Osteocyte (in vitro differentiated cells): ENCODE data around the gene INSIG2. TPM values are rescaled to one million over a fixed set of nuclear protein-coding genes. Genes with fewer than 3 reads are reported as not detected.

Experiments used
- DNase-seq: peaks from one replicate; pipeline ENCODE4 v3.0.0; 2021; ENCODE audit warnings: mixed read lengths; ENCODE audit not compliant: unreplicated experiment; ENCODE audit errors: extremely low spot score
- H3K27ac Mint-ChIP-seq: one replicate; pipeline ENCODE4 v1.8.0; 2021; ENCODE audit warnings: mild to moderate bottlenecking, mixed read lengths; ENCODE audit not compliant: unreplicated experiment
- H3K27me3 Mint-ChIP-seq: one replicate; pipeline ENCODE4 v1.8.0; 2021; ENCODE audit warnings: mixed read lengths; ENCODE audit not compliant: unreplicated experiment
- H3K36me3 Mint-ChIP-seq: one replicate; pipeline ENCODE4 v1.8.0; 2021; ENCODE audit warnings: mixed read lengths; ENCODE audit not compliant: unreplicated experiment
- H3K4me1 Mint-ChIP-seq: one replicate; pipeline ENCODE4 v1.8.0; 2021; ENCODE audit warnings: mixed read lengths; ENCODE audit not compliant: unreplicated experiment
- H3K4me3 Mint-ChIP-seq: one replicate; pipeline ENCODE4 v1.8.0; 2021; ENCODE audit warnings: mild to moderate bottlenecking, moderate library complexity, mixed read lengths; ENCODE audit not compliant: unreplicated experiment
- H3K9me3 Mint-ChIP-seq: one replicate; pipeline ENCODE4 v1.8.0; 2021; ENCODE audit warnings: mixed read lengths; ENCODE audit not compliant: unreplicated experiment
- CTCF ChIP-seq: fragments of 200-600 bp; sonication (generic); IDR thresholded peaks from 2 replicates; pipeline ENCODE4 v1.5.0; 2021; ENCODE audit warnings: antibody characterized with exemption, mild to moderate bottlenecking, moderate library complexity
- total RNA-seq: library from RNA; stranded (reverse); gene quantifications from 2 replicates; pipeline ENCODE4 v1.2.1, GENCODE V29; 2021

INSIG2 gene
- total RNA-seq, 1 donor from 2014 or later = 16.7 TPM

- H3K4me1 Mint-ChIP-seq = no peaks in the 10 kb centered on the region
- no peaks in the 10 kb centered on the region for H3K9me3 Mint-ChIP-seq
- no peak for DNase-seq
- no peak for TF ChIP-seq CTCF
- H3K4me3 Mint-ChIP-seq = no peak overlapping the region
- no peak overlapping the region for H3K27ac Mint-ChIP-seq
- H3K36me3 Mint-ChIP-seq = no peaks in the 10 kb centered on the region
- peaks cover 15% of the 10 kb centered on the region for H3K27me3 Mint-ChIP-seq
Observed at GRCh38 chr2:118148809-118149208, 60.5 kb downstream of the INSIG2 start.

- H3K9me3 Mint-ChIP-seq = no peaks in the 10 kb centered on the region
- no peak for DNase-seq
- no peaks in the 10 kb centered on the region for H3K4me1 Mint-ChIP-seq
- peaks cover 11% of the 10 kb centered on the region for H3K27me3 Mint-ChIP-seq
- H3K4me3 Mint-ChIP-seq = no peak overlapping the region
- H3K36me3 Mint-ChIP-seq = no peaks in the 10 kb centered on the region
- H3K27ac Mint-ChIP-seq = no peak overlapping the region
- TF ChIP-seq CTCF = no peak
Observed at GRCh38 chr2:118150294-118150693, 62.0 kb downstream of the INSIG2 start.

GRCh38 chr2:118151831-118152230 is 63.6 kb downstream of the INSIG2 start:
- TF ChIP-seq CTCF = no peak
- H3K4me1 Mint-ChIP-seq = no peaks in the 10 kb centered on the region
- DNase-seq = no peak
- no peaks in the 10 kb centered on the region for H3K36me3 Mint-ChIP-seq
- no peak overlapping the region for H3K27ac Mint-ChIP-seq
- H3K4me3 Mint-ChIP-seq = no peak overlapping the region
- H3K27me3 Mint-ChIP-seq = peaks cover 8% of the 10 kb centered on the region
- H3K9me3 Mint-ChIP-seq = peaks cover 3% of the 10 kb centered on the region

- no peak for TF ChIP-seq CTCF
- Mint-ChIP-seq H3K27ac (no peak overlapping the region), H3K36me3 (no peaks in the 10 kb centered on the region), H3K27me3 (peaks cover 13% of the 10 kb centered on the region), H3K9me3 (peaks cover 3% of the 10 kb centered on the region), H3K4me3 (no peak overlapping the region), H3K4me1 (no peaks in the 10 kb centered on the region)
- DNase-seq = no peak
Observed at GRCh38 chr2:118153433-118153832, 65.2 kb downstream of the INSIG2 start.

- Mint-ChIP-seq H3K27me3 (peaks cover 17% of the 10 kb centered on the region), H3K36me3 (no peaks in the 10 kb centered on the region), H3K27ac (no peak overlapping the region), H3K4me1 (no peaks in the 10 kb centered on the region), H3K4me3 (no peak overlapping the region), H3K9me3 (peaks cover 3% of the 10 kb centered on the region)
- no peak for DNase-seq
- TF ChIP-seq CTCF = no peak
Observed at GRCh38 chr2:118154176-118154575, 65.9 kb downstream of the INSIG2 start.

Other genes with a start within 250 kb of the INSIG2 start
- gene CCDC93, start 74.4 kb upstream of the INSIG2 start, total RNA-seq = 23.3 and 26.9 TPM in 2 replicates